AG09319 (cell line): Measurements from ENCODE around the gene CHCHD6.

Source experiments
- DNase-seq: peaks from one replicate; pipeline ENCODE4 v3.0.0-alpha.2; 2010; ENCODE audit warnings: low read depth; ENCODE audit errors: extremely low read depth
- TF ChIP-seq, protein P1 (sequence below): IDR thresholded peaks from 2 replicates; pipeline ENCODE4 v1.5.1; 2011; ENCODE audit warnings: low read depth, mild to moderate bottlenecking, inconsistent platforms, low read length, moderate library complexity

The CHCHD6 gene

DNA sequence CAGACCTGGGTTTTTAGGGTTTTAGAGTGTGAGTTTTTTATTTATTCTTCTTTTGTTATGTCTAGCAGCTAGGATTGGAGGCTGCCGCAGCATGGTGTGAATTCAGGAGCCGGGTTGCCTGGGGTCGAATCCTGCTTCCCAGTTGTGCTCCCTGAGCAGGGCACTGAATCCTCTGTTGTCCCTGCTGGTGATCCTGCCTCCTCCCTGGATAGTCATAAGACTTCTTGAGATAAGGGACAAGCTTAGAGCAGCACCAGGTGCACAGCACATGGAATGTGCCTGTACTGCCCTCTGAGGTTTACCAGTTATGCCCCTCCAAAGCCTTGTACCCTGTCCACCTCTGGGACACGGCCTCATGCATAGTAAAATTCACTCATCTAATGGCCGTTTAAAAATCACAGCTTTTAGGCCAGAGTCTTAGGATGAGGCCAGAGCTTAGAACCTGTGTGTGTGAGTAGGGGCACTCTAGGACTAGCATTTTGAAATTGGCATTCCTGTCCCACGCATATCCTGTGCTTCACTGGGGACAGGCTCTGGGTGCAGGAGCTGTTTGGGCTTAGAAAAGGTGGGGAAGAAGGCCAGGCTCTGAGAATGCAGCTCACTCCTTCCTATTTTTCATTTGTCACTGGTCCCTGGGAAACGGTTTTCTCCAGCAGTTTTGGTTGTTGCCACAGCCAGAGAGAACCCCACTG lies 47.7 kb downstream of the CHCHD6 start:
- TF ChIP-seq, protein P1, sequence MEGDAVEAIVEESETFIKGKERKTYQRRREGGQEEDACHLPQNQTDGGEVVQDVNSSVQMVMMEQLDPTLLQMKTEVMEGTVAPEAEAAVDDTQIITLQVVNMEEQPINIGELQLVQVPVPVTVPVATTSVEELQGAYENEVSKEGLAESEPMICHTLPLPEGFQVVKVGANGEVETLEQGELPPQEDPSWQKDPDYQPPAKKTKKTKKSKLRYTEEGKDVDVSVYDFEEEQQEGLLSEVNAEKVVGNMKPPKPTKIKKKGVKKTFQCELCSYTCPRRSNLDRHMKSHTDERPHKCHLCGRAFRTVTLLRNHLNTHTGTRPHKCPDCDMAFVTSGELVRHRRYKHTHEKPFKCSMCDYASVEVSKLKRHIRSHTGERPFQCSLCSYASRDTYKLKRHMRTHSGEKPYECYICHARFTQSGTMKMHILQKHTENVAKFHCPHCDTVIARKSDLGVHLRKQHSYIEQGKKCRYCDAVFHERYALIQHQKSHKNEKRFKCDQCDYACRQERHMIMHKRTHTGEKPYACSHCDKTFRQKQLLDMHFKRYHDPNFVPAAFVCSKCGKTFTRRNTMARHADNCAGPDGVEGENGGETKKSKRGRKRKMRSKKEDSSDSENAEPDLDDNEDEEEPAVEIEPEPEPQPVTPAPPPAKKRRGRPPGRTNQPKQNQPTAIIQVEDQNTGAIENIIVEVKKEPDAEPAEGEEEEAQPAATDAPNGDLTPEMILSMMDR = no peak
- no peak for DNase-seq

DNA sequence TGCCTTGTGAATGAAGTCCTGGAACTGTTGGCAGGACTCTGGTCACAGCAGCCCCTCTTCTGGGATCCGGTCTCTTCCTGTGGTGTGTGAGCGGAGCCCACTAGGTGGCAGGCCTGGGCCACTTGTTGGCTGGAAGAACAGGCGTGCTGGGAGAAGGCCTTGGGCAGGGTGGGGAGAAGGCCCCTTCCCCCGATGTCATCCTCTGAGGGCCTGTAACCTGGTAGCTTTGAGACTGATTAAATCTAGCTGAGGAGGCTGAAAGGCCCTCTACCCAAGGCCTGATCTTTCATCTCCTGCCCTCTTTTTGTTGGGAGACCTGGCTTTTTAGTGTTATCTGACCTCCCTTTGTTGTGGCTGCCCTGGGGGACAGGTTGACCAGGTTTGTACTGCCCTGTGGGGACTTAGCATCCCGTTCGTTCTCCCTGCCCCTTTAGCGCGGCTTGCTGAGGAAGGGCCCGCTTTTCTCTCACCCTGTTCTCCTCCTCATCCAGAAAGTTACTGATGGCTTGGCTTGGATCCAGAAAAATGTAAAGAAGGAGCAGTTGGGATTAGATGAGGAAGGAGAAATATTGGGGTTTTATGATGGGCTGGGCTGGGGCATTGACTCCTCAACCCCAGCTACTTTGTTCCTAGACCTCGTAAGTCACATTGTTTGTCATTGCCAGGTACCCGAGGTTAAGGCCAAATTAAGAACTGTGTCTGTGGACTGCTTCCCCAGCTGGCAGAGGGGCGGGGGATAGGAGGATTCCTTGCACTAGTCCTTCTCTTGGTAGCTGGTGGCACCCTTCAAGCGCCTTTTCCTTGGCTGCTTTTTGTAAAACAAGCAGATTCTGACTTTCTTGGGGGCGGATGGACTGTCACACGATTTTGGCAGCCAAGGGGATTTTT lies 48.5 kb downstream of the CHCHD6 start:
- DNase-seq = peak; percentile 45

DNA sequence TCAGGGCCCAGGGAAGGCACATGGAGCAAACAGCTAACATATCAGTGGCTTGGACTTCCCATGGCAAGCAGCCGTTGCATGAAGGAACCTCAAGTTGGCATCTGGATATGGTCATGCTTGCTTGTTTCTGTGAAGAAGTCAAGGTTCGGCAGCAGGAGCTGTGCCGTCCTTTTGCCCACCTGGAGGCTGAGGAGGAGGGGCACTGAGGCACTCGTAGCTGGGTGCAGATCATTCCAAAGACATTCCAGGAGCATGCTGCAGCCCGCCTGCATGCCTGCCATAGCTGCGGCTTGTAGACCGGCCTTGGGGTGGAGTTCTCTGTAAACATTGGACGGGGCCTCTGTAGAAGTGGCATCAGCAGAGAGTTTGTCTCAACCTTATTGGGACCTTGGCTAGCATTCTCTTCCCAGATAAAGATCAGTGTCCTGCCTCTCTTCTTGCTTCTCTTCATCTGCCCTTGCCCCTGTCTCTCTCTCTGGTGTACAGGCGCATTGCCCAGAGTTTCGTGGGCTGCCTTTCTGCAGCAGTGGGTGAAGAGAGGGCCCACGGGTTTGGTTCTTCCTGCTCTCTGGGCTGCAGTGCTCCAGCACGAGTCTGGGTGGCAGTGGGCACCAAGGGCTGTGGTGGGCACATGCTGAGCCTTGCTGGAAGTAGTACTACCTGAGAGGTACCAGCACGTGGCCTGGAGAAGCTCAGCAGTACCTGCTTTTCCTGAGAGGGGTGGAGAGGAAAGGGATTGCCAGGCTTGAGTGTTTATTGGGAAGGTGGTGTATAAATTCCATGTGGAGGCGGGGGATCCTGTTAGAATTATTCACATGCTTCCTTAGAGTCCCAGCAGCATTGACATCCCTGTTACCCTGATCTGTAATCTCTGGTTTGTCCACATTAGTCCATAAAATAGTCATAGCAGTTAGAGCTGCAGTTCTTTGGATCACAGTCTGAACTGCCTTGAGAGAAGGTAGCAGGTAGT lies 49.4 kb downstream of the CHCHD6 start:
- DNase-seq = no peak
- TF ChIP-seq, protein P1 = no peak

More for the DNA sequence above, 48.5 kb downstream of the CHCHD6 start:
- TF ChIP-seq, protein P1 = peak; percentile 97

DNA sequence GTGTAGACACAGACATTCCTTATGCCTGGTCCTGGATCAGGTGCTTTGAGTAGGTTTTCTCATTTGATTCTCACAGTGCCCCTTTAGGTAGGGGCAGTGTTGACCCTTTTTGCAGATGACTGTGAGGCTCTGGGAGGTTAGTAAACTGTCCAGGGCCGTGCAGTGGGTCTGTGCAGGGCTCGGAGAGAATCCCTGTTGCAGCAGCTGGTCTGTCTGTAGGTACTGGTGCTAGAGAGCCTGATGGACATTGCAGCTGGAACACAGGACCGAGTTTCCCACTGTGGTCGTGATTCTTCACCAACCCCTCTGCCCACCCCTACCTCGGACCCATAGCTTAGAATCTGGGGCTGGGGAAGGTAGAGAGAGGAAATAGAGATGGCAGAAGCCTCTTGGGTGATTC lies 51.8 kb downstream of the CHCHD6 start:
- TF ChIP-seq, protein P1 = no peak
- no peak for DNase-seq

DNA sequence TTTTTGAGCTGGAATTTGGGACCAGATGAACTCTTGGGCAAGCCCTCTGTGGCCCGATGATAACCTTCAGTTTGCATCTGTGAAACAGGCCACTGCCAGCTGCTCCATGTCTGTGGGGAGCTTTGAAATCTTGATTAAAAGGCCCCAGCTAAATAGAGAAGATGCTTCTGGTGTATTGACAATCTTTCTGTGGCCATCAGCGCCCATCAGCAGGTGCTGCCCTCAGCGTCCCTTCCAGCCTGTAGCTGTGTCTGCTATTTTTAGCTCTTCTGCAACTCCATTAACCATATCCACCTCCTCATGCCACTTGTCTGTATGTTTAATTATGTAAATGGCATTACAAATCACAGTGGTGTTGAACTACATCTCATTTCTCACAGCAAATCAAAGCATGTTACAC lies 54.0 kb downstream of the CHCHD6 start:
- TF ChIP-seq, protein P1 = no peak
- no peak for DNase-seq

DNA sequence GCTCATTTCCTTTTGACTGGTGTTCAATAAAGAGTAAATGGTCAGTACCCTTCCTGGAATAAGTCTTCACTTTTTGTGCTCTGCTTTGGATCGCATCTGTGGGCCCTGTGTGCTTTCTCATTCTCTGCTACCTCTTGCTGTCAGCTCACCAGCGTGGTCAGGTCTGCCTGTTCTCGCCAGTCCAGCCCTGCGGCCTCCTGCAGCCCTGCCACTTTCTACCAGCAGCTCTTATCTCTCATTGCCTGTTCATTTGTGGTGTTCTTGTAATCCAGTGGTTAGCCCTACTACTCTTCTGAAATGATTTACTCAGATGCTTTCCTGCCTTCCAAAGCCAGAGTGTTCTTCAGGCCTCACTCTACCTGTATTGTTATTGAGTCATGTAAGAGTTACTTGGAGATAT lies 54.8 kb downstream of the CHCHD6 start:
- TF ChIP-seq, protein P1 = no peak
- DNase-seq = no peak
